HepG2 (cell line): ENCODE results near the gene CTSA. TPM values are rescaled to one million over a fixed set of nuclear protein-coding genes. Genes with fewer than 3 reads are reported as not detected.

Experiments used
- CREB3 ChIP-seq: sonication (generic); formaldehyde crosslinking; IDR thresholded peaks from 2 replicates; pipeline ENCODE4 v1.5.0; 2020; ENCODE audit warnings: missing genetic modification reagents
- NFYB ChIP-seq: sonication (generic); formaldehyde crosslinking; IDR thresholded peaks from 2 replicates; pipeline ENCODE4 v1.4.0; 2020; ENCODE audit warnings: missing genetic modification reagents
- PAX8 ChIP-seq: sonication (generic); formaldehyde crosslinking; IDR thresholded peaks from 2 replicates; pipeline ENCODE4 v1.8.0; 2022; ENCODE audit warnings: mild to moderate bottlenecking, missing genetic modification reagents, borderline replicate concordance
- SETDB1 ChIP-seq: sonication (generic); formaldehyde crosslinking; IDR thresholded peaks from 2 replicates; pipeline ENCODE4 v1.5.1; 2020; ENCODE audit warnings: missing genetic modification reagents, mild to moderate bottlenecking, borderline replicate concordance
- SP4 ChIP-seq: sonication (generic); formaldehyde crosslinking; IDR thresholded peaks from 2 replicates; pipeline ENCODE4 v1.8.1; 2023; ENCODE audit warnings: mild to moderate bottlenecking, missing genetic modification reagents
- XRCC5 ChIP-seq: fragments of 200-400 bp; formaldehyde crosslinking; optimal IDR thresholded peaks from 2 replicates; pipeline ENCODE3; 2017; ENCODE audit warnings: mild to moderate bottlenecking, low read length
- ZFP37 ChIP-seq: sonication (generic); formaldehyde crosslinking; IDR thresholded peaks from 2 replicates; pipeline ENCODE4 v1.4.0; 2020; ENCODE audit warnings: missing genetic modification reagents, borderline replicate concordance
- ZNF230 ChIP-seq: sonication (generic); formaldehyde crosslinking; IDR thresholded peaks from 2 replicates; pipeline ENCODE4 v1.4.0; 2020; ENCODE audit warnings: mild to moderate bottlenecking, missing genetic modification reagents
- polyA plus RNA-seq, 8 experiments: library from polyadenylated mRNA; depleted of rRNA in 3 of 8; stranded (reverse) in 7 of 8; unstranded in 1 of 8; fragments of >200 nt; fragmentation: Illumina TruSeq in 4 of 8; extraction: Trizol in 4 of 8; gene quantifications; 2 replicates each; pipeline versions ENCODE4 v1.2.1 to v1.2.3, GENCODE V29; 2011 to 2016; ENCODE audit warnings: low read depth in 4 of 8, missing spikeins in 1 of 8, mixed read lengths in 1 of 8; ENCODE audit not compliant: insufficient read depth in 1 of 8
- total RNA-seq, 5 experiments: library from RNA; depleted of rRNA; stranded (reverse); fragments of >200 nt; fragmentation: Illumina TruSeq; extraction: Trizol; gene quantifications; 2 replicates each; pipeline ENCODE4 v1.2.3, GENCODE V29; 2016; ENCODE audit warnings: low read depth in 1 of 5
- TF ChIP-seq, protein P1 (sequence below): sonication (generic); formaldehyde crosslinking; IDR thresholded peaks from 2 replicates; pipeline ENCODE4 v1.9.0; 2021; ENCODE audit warnings: mild to moderate bottlenecking, missing genetic modification reagents
- TF ChIP-seq, protein P2 (sequence below), 2 experiments: fragments of 450-650 bp in 1 of 2; sonication (generic) in 1 of 2; formaldehyde crosslinking in 1 of 2; IDR thresholded peaks; 2 replicates each; pipeline versions ENCODE4 v1.6.1 to v1.8.0; 2016 to 2022; ENCODE audit warnings: antibody characterized with exemption in 1 of 2, mild to moderate bottlenecking in 1 of 2, missing genetic modification reagents in 1 of 2

CTSA gene
- total and polyA plus RNA-seq, 2 of the 13 experiments (the other 11 are each of a cell fraction or from before 2014, with no cell fraction given) = 202 to 231 TPM

DNA sequence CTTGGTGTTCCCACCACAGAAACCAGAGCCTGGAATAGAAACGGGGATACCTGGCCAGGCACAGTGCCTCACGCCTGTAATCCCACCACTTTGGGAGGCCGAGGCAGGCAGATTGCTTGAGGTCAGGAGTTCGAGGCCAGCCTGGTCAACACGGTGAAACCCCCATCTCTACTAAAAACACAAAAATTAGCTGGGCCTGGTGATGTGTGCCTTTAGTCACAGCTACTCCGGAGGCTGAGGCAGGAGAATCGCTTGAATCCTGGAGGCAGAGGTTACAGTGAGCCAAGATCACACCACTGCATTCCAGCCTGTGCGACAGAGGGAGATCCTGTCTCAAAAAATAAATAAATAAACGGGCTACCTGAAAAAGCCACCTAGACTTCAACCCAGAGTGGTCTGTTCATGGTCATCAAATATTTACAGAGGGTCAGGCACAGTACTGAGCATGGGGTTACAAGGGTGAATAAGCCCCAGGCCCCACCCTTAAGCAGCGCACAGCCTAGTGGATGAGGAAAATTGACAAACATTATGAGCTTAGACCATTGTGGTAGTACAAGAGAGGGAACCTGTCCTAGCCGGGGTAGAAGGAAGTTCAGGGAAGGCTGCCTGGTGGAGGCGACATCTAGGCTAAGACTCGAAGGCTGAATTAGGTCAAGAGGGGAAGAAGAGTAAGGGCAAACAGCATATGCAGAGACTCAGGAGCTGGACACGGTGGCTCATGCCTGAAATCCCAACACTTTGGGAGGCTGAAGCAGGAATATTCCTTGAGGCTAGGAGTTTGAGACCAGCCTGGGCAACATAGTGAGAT lies 36.1 kb downstream of the CTSA start (continued):
- TF ChIP-seq, protein P1, sequence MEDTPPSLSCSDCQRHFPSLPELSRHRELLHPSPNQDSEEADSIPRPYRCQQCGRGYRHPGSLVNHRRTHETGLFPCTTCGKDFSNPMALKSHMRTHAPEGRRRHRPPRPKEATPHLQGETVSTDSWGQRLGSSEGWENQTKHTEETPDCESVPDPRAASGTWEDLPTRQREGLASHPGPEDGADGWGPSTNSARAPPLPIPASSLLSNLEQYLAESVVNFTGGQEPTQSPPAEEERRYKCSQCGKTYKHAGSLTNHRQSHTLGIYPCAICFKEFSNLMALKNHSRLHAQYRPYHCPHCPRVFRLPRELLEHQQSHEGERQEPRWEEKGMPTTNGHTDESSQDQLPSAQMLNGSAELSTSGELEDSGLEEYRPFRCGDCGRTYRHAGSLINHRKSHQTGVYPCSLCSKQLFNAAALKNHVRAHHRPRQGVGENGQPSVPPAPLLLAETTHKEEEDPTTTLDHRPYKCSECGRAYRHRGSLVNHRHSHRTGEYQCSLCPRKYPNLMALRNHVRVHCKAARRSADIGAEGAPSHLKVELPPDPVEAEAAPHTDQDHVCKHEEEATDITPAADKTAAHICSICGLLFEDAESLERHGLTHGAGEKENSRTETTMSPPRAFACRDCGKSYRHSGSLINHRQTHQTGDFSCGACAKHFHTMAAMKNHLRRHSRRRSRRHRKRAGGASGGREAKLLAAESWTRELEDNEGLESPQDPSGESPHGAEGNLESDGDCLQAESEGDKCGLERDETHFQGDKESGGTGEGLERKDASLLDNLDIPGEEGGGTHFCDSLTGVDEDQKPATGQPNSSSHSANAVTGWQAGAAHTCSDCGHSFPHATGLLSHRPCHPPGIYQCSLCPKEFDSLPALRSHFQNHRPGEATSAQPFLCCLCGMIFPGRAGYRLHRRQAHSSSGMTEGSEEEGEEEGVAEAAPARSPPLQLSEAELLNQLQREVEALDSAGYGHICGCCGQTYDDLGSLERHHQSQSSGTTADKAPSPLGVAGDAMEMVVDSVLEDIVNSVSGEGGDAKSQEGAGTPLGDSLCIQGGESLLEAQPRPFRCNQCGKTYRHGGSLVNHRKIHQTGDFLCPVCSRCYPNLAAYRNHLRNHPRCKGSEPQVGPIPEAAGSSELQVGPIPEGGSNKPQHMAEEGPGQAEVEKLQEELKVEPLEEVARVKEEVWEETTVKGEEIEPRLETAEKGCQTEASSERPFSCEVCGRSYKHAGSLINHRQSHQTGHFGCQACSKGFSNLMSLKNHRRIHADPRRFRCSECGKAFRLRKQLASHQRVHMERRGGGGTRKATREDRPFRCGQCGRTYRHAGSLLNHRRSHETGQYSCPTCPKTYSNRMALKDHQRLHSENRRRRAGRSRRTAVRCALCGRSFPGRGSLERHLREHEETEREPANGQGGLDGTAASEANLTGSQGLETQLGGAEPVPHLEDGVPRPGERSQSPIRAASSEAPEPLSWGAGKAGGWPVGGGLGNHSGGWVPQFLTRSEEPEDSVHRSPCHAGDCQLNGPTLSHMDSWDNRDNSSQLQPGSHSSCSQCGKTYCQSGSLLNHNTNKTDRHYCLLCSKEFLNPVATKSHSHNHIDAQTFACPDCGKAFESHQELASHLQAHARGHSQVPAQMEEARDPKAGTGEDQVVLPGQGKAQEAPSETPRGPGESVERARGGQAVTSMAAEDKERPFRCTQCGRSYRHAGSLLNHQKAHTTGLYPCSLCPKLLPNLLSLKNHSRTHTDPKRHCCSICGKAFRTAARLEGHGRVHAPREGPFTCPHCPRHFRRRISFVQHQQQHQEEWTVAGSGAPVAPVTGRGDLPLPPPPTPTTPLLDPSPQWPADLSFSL = 0 out of 2 replicates have a peak, but pooled peaks have one; percentile 32
- TF ChIP-seq ZNF230 (CRISPR knock-in tag) (0 out of 2 replicates have a peak, but pooled peaks have one; percentile 27), NFYB (CRISPR knock-in tag) (peak; percentile 25; the same call in 1 of the 2 replicates), SP4 (CRISPR knock-in tag) (peak; percentile 68; the same call in 1 of the 2 replicates), SETDB1 (CRISPR knock-in tag) (no peak), XRCC5 (peak; percentile 28), PAX8 (CRISPR knock-in tag) (no peak), ZFP37 (CRISPR knock-in tag) (no peak), CREB3 (CRISPR knock-in tag) (no peak)
- TF ChIP-seq, protein P2, sequence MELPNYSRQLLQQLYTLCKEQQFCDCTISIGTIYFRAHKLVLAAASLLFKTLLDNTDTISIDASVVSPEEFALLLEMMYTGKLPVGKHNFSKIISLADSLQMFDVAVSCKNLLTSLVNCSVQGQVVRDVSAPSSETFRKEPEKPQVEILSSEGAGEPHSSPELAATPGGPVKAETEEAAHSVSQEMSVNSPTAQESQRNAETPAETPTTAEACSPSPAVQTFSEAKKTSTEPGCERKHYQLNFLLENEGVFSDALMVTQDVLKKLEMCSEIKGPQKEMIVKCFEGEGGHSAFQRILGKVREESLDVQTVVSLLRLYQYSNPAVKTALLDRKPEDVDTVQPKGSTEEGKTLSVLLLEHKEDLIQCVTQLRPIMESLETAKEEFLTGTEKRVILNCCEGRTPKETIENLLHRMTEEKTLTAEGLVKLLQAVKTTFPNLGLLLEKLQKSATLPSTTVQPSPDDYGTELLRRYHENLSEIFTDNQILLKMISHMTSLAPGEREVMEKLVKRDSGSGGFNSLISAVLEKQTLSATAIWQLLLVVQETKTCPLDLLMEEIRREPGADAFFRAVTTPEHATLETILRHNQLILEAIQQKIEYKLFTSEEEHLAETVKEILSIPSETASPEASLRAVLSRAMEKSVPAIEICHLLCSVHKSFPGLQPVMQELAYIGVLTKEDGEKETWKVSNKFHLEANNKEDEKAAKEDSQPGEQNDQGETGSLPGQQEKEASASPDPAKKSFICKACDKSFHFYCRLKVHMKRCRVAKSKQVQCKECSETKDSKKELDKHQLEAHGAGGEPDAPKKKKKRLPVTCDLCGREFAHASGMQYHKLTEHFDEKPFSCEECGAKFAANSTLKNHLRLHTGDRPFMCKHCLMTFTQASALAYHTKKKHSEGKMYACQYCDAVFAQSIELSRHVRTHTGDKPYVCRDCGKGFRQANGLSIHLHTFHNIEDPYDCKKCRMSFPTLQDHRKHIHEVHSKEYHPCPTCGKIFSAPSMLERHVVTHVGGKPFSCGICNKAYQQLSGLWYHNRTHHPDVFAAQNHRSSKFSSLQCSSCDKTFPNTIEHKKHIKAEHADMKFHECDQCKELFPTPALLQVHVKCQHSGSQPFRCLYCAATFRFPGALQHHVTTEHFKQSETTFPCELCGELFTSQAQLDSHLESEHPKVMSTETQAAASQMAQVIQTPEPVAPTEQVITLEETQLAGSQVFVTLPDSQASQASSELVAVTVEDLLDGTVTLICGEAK (IDR thresholded peaks at IDR 0.05) = no peak
- TF ChIP-seq, protein P2 (CRISPR knock-in tag; IDR thresholded peaks at IDR 0.05) = peak; percentile 73; the same call in 1 of the 2 replicates
